CD4-positive, alpha-beta T cell treated with Interleukin-6 at 100 ng/mL for 8 hours (primary cell): ENCODE data around the gene MRPL44.
A peak's percentile ranks its signal among the peaks of the same experiment; 100 is the strongest.
"Not testable (repeated sequence)": the region's sequence is repeated elsewhere in the genome, so short reads cannot be mapped to it uniquely, and the experiment has no call there.

Experiments used
- DNase-seq: peaks from one replicate; pipeline ENCODE4 v3.0.0-alpha.2; 2020; ENCODE audit warnings: mixed read lengths, low spot score

Gene MRPL44

GRCh38 chr2:223936862-223937326 lies 20.4 kb upstream of the MRPL44 start:
- DNase-seq: no peak

- DNase-seq: no peak
Measured at GRCh38 chr2:223937535-223937934, 19.7 kb upstream of the MRPL44 start.

- DNase-seq: not testable (repeated sequence)
Measured at GRCh38 chr2:223939438-223939837, 17.8 kb upstream of the MRPL44 start.

GRCh38 chr2:223941579-223942277 lies 15.5 kb upstream of the MRPL44 start:
- peak; percentile 56 for DNase-seq

- DNase-seq: no peak
Measured at GRCh38 chr2:223943135-223943534, 14.1 kb upstream of the MRPL44 start.

GRCh38 chr2:223943561-223944008 lies 13.7 kb upstream of the MRPL44 start:
- no peak for DNase-seq

GRCh38 chr2:223944166-223944702 lies 13.0 kb upstream of the MRPL44 start:
- DNase-seq: no peak

GRCh38 chr2:223944703-223945531 lies 12.3 kb upstream of the MRPL44 start, which contains the start of gene WDFY1:
TSS of gene WDFY1 (minus strand) at chr2:223945335. CDS start at chr2:223945284, 51 bp downstream.
- peak; percentile 75 for DNase-seq

- no peak for DNase-seq
Measured at GRCh38 chr2:223945755-223946154, 11.5 kb upstream of the MRPL44 start.

GRCh38 chr2:223947711-223948205 lies 9.5 kb upstream of the MRPL44 start:
- no peak for DNase-seq

GRCh38 chr2:223949241-223949840 lies 7.9 kb upstream of the MRPL44 start:
- no peak for DNase-seq

- no peak for DNase-seq
Measured at GRCh38 chr2:223950448-223951347, 6.6 kb upstream of the MRPL44 start.

GRCh38 chr2:223952280-223952968 lies 4.8 kb upstream of the MRPL44 start:
- DNase-seq: no peak

- no peak for DNase-seq
Measured at GRCh38 chr2:223954401-223954800, 2.9 kb upstream of the MRPL44 start.

GRCh38 chr2:223956300-223956699 lies 963 bp upstream of the MRPL44 start:
- no peak for DNase-seq

- DNase-seq: no peak
Measured at GRCh38 chr2:223959688-223960087, 2.4 kb downstream of the MRPL44 start.

GRCh38 chr2:223967981-223968380 lies 10.7 kb downstream of the MRPL44 start:
- no peak for DNase-seq

- DNase-seq: no peak
Measured at GRCh38 chr2:223969315-223969714, 12.1 kb downstream of the MRPL44 start.

GRCh38 chr2:223969856-223970255 lies 12.6 kb downstream of the MRPL44 start:
- DNase-seq: no peak

GRCh38 chr2:223970343-223971128 lies 13.3 kb downstream of the MRPL44 start:
- peak; percentile 45 for DNase-seq
